ENCODE measurements around the gene E2F4.

The E2F4 gene

GRCh38 chr16:67157892-67158635 is 33.9 kb upstream of the E2F4 start:
- no peak for DNase-seq

GRCh38 chr16:67158637-67159600 is 33.0 kb upstream of the E2F4 start:
- DNase-seq = no peak

- no peak for DNase-seq
Observed at GRCh38 chr16:67161595-67162058, 30.3 kb upstream of the E2F4 start.

GRCh38 chr16:67162506-67163163 is 29.3 kb upstream of the E2F4 start:
- no peak for DNase-seq

- DNase-seq = no peak
Observed at GRCh38 chr16:67163164-67163998, 28.6 kb upstream of the E2F4 start.

GRCh38 chr16:67163999-67164558 is 27.9 kb upstream of the E2F4 start:
- no peak for DNase-seq

GRCh38 chr16:67164599-67165061 is 27.3 kb upstream of the E2F4 start, which contains the start of gene HSF4:
TSS of gene HSF4 (plus strand) at chr16:67164745. CDS start at chr16:67164812, 67 bp downstream.
- no peak for DNase-seq

GRCh38 chr16:67165121-67166078 is 26.6 kb upstream of the E2F4 start:
- DNase-seq = no peak

GRCh38 chr16:67166110-67166547 is 25.8 kb upstream of the E2F4 start:
- no peak for DNase-seq

GRCh38 chr16:67166598-67167168 is 25.3 kb upstream of the E2F4 start:
- no peak for DNase-seq

- DNase-seq = no peak
Observed at GRCh38 chr16:67167588-67167987, 24.4 kb upstream of the E2F4 start.

GRCh38 chr16:67169011-67169451 is 22.9 kb upstream of the E2F4 start:
- no peak for DNase-seq

GRCh38 chr16:67169642-67170167 is 22.2 kb upstream of the E2F4 start:
- no peak for DNase-seq

GRCh38 chr16:67170168-67170948 is 21.6 kb upstream of the E2F4 start, which contains the start of gene NOL3:
TSS of gene NOL3 (plus strand) at chr16:67170538.
- DNase-seq = peak; percentile 79

GRCh38 chr16:67170949-67171649 is 20.9 kb upstream of the E2F4 start:
- no peak for DNase-seq

- DNase-seq = no peak
Observed at GRCh38 chr16:67173323-67173722, 18.6 kb upstream of the E2F4 start.

GRCh38 chr16:67173808-67174705 is 17.9 kb upstream of the E2F4 start:
- DNase-seq = peak; percentile 65

Measured in NCI-H2227 treated with DMSO at 0.1 percent for 48 hours (cell line).